SK-N-MC (cell line): ENCODE data around the gene BABAM2.

Experiments used
- EZH2 ChIP-seq: fragments of 200-600 bp; sonication (generic); IDR thresholded peaks from one replicate; pipeline ENCODE4 v1.6.1; 2017; ENCODE audit warnings: antibody characterized with exemption
- POLR2AphosphoS5 ChIP-seq: IDR thresholded peaks from 2 replicates; pipeline ENCODE4 v1.6.1; 2012; ENCODE audit warnings: mild to moderate bottlenecking, low read depth, low read length, borderline replicate concordance

GRCh38 chr2:28338831-28339321 lies 448.3 kb downstream of the BABAM2 start:
- TF ChIP-seq EZH2 (no peak), POLR2AphosphoS5 (no peak)
